Mammary epithelial cell (primary cell): ENCODE results near the gene OR6C75.

Experiments
- EZH2 ChIP-seq: IDR thresholded peaks from 2 replicates; pipeline ENCODE4 v1.6.1; 2012; ENCODE audit warnings: low read length, inconsistent platforms, borderline replicate concordance
- TF ChIP-seq, protein P1 (sequence below), 2 donors: IDR thresholded peaks in 1 of 2; conservative IDR thresholded peaks in 1 of 2; 2 replicates each; pipeline ENCODE4 v1.5.1; 2011 to 2012; ENCODE audit warnings: inconsistent platforms in 2 of 2, low read length in 2 of 2, mild to moderate bottlenecking in 2 of 2, control low read depth in 1 of 2, low read depth in 1 of 2; ENCODE audit not compliant: insufficient read depth in 1 of 2; ENCODE audit errors: extremely low read depth in 1 of 2

DNA sequence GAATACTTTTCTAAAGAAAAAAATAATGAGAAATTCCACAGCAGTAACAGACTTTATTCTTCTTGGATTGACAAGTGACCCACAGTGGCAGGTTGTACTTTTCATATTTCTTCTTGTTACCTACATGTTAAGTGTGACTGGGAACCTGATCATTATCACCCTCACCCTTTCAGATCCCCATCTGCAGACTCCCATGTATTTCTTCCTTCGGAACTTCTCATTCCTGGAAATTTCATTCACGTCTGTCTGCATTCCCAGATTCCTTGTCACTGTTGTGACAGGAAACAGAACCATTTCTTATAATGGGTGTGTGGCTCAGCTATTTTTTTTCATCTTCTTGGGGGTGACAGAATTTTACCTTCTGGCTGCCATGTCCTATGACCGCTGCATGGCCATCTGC lies 2.3 kb downstream of the OR6C75 start:
- TF ChIP-seq, protein P1, sequence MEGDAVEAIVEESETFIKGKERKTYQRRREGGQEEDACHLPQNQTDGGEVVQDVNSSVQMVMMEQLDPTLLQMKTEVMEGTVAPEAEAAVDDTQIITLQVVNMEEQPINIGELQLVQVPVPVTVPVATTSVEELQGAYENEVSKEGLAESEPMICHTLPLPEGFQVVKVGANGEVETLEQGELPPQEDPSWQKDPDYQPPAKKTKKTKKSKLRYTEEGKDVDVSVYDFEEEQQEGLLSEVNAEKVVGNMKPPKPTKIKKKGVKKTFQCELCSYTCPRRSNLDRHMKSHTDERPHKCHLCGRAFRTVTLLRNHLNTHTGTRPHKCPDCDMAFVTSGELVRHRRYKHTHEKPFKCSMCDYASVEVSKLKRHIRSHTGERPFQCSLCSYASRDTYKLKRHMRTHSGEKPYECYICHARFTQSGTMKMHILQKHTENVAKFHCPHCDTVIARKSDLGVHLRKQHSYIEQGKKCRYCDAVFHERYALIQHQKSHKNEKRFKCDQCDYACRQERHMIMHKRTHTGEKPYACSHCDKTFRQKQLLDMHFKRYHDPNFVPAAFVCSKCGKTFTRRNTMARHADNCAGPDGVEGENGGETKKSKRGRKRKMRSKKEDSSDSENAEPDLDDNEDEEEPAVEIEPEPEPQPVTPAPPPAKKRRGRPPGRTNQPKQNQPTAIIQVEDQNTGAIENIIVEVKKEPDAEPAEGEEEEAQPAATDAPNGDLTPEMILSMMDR (conservative IDR thresholded peaks at IDR 0.05 in 1 of 2, IDR thresholded peaks at IDR 0.05 in 1 of 2; ENCODE audit: extremely low read depth in 1 of 2, insufficient read depth in 1 of 2, low read depth in 1 of 2, low read length in 2 of 2), result no peak
- TF ChIP-seq EZH2, result no peak
